Mammary epithelial cell (primary cell): Measurements from ENCODE around the gene GABRR3.

Source experiments
- CTCF ChIP-seq, 2 donors: IDR thresholded peaks in 1 of 2; conservative IDR thresholded peaks in 1 of 2; 2 replicates each; pipeline ENCODE4 v1.5.1; 2011 to 2012; ENCODE audit warnings: inconsistent platforms in 2 of 2, low read length in 2 of 2, mild to moderate bottlenecking in 2 of 2, control low read depth in 1 of 2, low read depth in 1 of 2; ENCODE audit not compliant: insufficient read depth in 1 of 2; ENCODE audit errors: extremely low read depth in 1 of 2
- EZH2 ChIP-seq: IDR thresholded peaks from 2 replicates; pipeline ENCODE4 v1.6.1; 2012; ENCODE audit warnings: low read length, inconsistent platforms, borderline replicate concordance

GRCh38 chr3:97942801-97943546, 92.1 kb downstream of the GABRR3 start:
- TF ChIP-seq CTCF (conservative IDR thresholded peaks at IDR 0.05 in 1 of 2, IDR thresholded peaks at IDR 0.05 in 1 of 2; ENCODE audit: extremely low read depth in 1 of 2, insufficient read depth in 1 of 2, low read depth in 1 of 2, low read length in 2 of 2) (no peak), EZH2 (no peak)
